ENCODE results near the gene HOOK2.
"Not testable (repeated sequence)": the region's sequence is repeated elsewhere in the genome, so short reads cannot be mapped to it uniquely, and the experiment has no call there.

DNA sequence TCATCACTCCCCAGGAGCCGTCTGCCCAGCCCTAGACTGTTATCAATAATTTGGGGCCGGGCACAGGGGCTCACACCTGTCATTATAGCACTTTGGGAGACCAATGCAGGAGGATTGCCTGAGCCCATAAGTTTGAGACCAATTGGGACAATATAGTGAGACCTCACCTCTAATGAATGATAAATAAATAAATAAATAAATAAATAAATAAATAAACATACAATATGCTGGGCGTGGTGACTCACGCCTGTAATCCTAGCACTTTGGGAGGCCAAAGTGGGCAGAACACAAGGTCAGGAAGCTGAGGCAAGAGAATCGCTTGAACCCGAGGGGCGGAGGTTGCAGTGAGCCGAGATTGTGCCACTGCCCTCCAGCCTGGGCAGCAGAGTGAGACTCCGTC lies 62.0 kb downstream of the HOOK2 start:
- TF ChIP-seq, protein P1, sequence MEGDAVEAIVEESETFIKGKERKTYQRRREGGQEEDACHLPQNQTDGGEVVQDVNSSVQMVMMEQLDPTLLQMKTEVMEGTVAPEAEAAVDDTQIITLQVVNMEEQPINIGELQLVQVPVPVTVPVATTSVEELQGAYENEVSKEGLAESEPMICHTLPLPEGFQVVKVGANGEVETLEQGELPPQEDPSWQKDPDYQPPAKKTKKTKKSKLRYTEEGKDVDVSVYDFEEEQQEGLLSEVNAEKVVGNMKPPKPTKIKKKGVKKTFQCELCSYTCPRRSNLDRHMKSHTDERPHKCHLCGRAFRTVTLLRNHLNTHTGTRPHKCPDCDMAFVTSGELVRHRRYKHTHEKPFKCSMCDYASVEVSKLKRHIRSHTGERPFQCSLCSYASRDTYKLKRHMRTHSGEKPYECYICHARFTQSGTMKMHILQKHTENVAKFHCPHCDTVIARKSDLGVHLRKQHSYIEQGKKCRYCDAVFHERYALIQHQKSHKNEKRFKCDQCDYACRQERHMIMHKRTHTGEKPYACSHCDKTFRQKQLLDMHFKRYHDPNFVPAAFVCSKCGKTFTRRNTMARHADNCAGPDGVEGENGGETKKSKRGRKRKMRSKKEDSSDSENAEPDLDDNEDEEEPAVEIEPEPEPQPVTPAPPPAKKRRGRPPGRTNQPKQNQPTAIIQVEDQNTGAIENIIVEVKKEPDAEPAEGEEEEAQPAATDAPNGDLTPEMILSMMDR (conservative IDR thresholded peaks at IDR 0.05 in 1 of 2, IDR thresholded peaks at IDR 0.05 in 1 of 2; ENCODE audit: low read depth in 1 of 2, low read length in 2 of 2), result not testable (repeated sequence)
- TF ChIP-seq EZH2 (IDR thresholded peaks at IDR 0.05; ENCODE audit: low read length, missing control alignments), result not testable (repeated sequence)

All from fibroblast of lung (primary cell).